GM19372 (cell line): ENCODE data around the gene NOP9.
A peak's percentile ranks its signal among the peaks of the same experiment; 100 is the strongest.

ENCODE experiments used
- ATAC-seq: cut with Tn5 transposase; IDR thresholded peaks from one replicate; pipeline ENCODE4 v1.9.1; 2021; ENCODE audit warnings: mild to moderate bottlenecking, low read depth, moderate library complexity; ENCODE audit not compliant: unreplicated experiment

Gene NOP9

GRCh38 chr14:24262821-24263733 lies 36.6 kb upstream of the NOP9 start, which contains the start of gene TGM1:
Gene TGM1, minus strand, starts transcription at chr14:24263177. Its CDS starts 825 bp downstream, at chr14:24262352.
- no peak for ATAC-seq

- no peak for ATAC-seq
Measured at GRCh38 chr14:24263848-24264247, 35.8 kb upstream of the NOP9 start.

GRCh38 chr14:24264298-24264697 lies 35.4 kb upstream of the NOP9 start:
- ATAC-seq: no peak

- no peak for ATAC-seq
Measured at GRCh38 chr14:24266344-24267244, 33.1 kb upstream of the NOP9 start.

GRCh38 chr14:24267516-24267915 lies 32.1 kb upstream of the NOP9 start:
- no peak for ATAC-seq

- ATAC-seq: no peak
Measured at GRCh38 chr14:24268225-24268624, 31.4 kb upstream of the NOP9 start.

GRCh38 chr14:24269368-24269767 lies 30.3 kb upstream of the NOP9 start:
- ATAC-seq: no peak

GRCh38 chr14:24269910-24270536 lies 29.6 kb upstream of the NOP9 start:
- ATAC-seq: no peak

- ATAC-seq: no peak
Measured at GRCh38 chr14:24270537-24271133, 29.0 kb upstream of the NOP9 start.

GRCh38 chr14:24271134-24271833 lies 28.4 kb upstream of the NOP9 start, which contains the start of gene RABGGTA:
Gene RABGGTA, minus strand, starts transcription at chr14:24271597. Its CDS starts 482 bp downstream, at chr14:24271115.
- ATAC-seq: peak; percentile 87

GRCh38 chr14:24271834-24272263 lies 27.8 kb upstream of the NOP9 start:
- ATAC-seq: no peak

- ATAC-seq: no peak
Measured at GRCh38 chr14:24272467-24272866, 27.2 kb upstream of the NOP9 start.

- ATAC-seq: no peak
Measured at GRCh38 chr14:24273422-24273998, 26.1 kb upstream of the NOP9 start.

- peak; percentile 31 for ATAC-seq
Measured at GRCh38 chr14:24274101-24274543, 25.5 kb upstream of the NOP9 start.

- ATAC-seq: no peak
Measured at GRCh38 chr14:24277071-24277470, 22.6 kb upstream of the NOP9 start.

- no peak for ATAC-seq
Measured at GRCh38 chr14:24277606-24278321, 21.9 kb upstream of the NOP9 start.

GRCh38 chr14:24278424-24278823 lies 21.2 kb upstream of the NOP9 start:
- no peak for ATAC-seq
